HepG2 (cell line): ENCODE data around the gene HDAC4.

Source experiments
- ATF2 ChIP-seq: sonication (generic); formaldehyde crosslinking; IDR thresholded peaks from 2 replicates; pipeline ENCODE4 v1.4.0; 2020; ENCODE audit warnings: missing genetic modification reagents
- EZH2 ChIP-seq: conservative IDR thresholded peaks from 2 replicates; pipeline ENCODE4 v1.6.1; 2012; ENCODE audit warnings: mild to moderate bottlenecking, low read depth, low read length, moderate library complexity
- RFX5 ChIP-seq: IDR thresholded peaks from 2 replicates; pipeline ENCODE4 v1.6.1; 2011; ENCODE audit warnings: low read depth, low read length, improper control_type of control experiment
- SIN3A ChIP-seq: IDR thresholded peaks from 2 replicates; pipeline ENCODE4 v1.6.1; 2011; ENCODE audit warnings: low read depth, mild to moderate bottlenecking, control low read depth, low read length, borderline replicate concordance
- YY1 ChIP-seq: IDR thresholded peaks from 2 replicates; pipeline ENCODE4 v1.6.1; 2011; ENCODE audit warnings: low read length, low read depth, moderate library complexity, mild to moderate bottlenecking; ENCODE audit not compliant: insufficient read depth, insufficient replicate concordance
- TF ChIP-seq, protein P1 (sequence below): sonication (generic); formaldehyde crosslinking; IDR thresholded peaks from 2 replicates; pipeline ENCODE4 v1.5.0; 2020; ENCODE audit warnings: mild to moderate bottlenecking, missing genetic modification reagents, moderate library complexity

- TF ChIP-seq RFX5, result no peak
- no peak for TF ChIP-seq EZH2
- no peak for TF ChIP-seq YY1
- TF ChIP-seq, protein P1, sequence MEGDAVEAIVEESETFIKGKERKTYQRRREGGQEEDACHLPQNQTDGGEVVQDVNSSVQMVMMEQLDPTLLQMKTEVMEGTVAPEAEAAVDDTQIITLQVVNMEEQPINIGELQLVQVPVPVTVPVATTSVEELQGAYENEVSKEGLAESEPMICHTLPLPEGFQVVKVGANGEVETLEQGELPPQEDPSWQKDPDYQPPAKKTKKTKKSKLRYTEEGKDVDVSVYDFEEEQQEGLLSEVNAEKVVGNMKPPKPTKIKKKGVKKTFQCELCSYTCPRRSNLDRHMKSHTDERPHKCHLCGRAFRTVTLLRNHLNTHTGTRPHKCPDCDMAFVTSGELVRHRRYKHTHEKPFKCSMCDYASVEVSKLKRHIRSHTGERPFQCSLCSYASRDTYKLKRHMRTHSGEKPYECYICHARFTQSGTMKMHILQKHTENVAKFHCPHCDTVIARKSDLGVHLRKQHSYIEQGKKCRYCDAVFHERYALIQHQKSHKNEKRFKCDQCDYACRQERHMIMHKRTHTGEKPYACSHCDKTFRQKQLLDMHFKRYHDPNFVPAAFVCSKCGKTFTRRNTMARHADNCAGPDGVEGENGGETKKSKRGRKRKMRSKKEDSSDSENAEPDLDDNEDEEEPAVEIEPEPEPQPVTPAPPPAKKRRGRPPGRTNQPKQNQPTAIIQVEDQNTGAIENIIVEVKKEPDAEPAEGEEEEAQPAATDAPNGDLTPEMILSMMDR (CRISPR knock-in tag), result no peak
- no peak for TF ChIP-seq SIN3A
- no peak for TF ChIP-seq ATF2 (CRISPR knock-in tag)
Measured at GRCh38 chr2:239337122-239337876, 63.5 kb downstream of the HDAC4 start.
